ENCODE measurements around the gene ARHGAP25.

Gene ARHGAP25

DNA sequence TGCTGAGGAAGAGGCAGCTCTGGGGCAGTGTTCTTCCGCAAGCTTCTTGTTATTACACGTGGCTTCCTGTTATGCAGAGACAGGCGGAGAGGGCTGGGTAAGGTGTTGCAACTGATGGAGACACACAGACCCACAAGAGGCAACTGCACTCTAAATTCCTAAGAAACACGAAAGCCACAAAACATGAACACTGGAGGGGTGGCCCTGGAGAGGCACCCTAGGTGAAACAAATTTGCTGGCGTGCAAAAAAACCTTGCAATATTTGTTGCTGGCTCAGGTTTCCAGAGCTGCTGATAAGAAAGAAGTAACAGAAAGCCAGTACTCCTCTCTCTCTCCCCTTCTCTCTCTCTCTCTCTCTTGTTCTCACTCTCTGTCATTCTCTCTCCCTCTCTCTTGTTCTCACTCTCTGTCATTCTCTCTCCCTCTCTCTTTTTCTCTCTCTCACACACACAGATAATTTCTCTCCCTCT, 31.8 kb downstream of the ARHGAP25 start:
- H3K4me3 ChIP-seq (ENCODE audit: low read length), result no peak overlapping the region
- DNase-seq (ENCODE audit: low read depth), result peak; percentile 42
- TF ChIP-seq, protein P1, sequence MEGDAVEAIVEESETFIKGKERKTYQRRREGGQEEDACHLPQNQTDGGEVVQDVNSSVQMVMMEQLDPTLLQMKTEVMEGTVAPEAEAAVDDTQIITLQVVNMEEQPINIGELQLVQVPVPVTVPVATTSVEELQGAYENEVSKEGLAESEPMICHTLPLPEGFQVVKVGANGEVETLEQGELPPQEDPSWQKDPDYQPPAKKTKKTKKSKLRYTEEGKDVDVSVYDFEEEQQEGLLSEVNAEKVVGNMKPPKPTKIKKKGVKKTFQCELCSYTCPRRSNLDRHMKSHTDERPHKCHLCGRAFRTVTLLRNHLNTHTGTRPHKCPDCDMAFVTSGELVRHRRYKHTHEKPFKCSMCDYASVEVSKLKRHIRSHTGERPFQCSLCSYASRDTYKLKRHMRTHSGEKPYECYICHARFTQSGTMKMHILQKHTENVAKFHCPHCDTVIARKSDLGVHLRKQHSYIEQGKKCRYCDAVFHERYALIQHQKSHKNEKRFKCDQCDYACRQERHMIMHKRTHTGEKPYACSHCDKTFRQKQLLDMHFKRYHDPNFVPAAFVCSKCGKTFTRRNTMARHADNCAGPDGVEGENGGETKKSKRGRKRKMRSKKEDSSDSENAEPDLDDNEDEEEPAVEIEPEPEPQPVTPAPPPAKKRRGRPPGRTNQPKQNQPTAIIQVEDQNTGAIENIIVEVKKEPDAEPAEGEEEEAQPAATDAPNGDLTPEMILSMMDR (conservative IDR thresholded peaks at IDR 0.05; ENCODE audit: low read length), result no peak

DNA sequence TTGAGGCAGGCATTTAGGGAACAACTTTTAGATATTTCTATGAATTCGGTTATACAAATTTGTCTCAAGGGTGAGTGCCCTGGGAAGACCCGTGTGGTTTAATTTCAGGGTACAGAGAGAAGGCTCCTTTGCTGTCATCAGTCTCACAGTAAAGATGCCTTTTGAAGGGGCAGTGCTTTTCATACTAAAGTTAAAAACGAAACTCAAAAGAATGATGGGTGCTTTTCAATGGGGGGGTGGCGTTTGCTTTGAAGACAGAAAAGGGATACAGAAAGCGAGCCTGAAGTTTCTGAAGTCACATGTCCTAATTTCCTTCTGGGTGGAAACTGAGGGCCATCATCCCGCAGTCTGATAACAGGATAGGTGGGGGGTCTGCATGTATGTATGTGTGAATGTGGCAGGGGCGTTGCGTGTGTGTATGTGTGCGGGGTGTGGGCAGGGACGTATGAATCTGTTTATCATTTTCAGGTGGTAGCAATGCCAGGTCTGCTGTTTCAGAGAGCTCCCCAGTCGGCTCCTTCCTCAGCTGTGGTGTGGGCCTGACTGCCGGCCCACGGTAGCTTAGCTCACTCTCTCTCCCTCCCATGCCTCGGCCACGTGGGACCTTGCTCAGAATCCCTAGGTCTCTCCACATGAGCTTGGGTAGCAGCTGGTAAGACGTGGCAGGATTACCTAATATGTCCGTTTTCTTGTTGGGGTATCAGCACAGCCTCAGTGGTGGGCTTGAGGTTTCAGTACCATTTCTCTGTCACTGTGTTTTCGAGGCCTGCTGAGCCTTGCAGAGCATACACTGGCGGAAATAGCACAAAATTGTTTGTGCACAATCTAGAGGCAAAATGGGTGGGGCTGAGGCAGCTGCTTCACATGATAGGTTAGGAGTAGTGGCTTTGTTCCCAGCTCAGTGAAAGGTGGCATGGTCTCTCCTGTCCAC, 32.7 kb downstream of the ARHGAP25 start:
- TF ChIP-seq, protein P1 (conservative IDR thresholded peaks at IDR 0.05; ENCODE audit: low read length), result no peak
- no peak overlapping the region for H3K4me3 ChIP-seq (ENCODE audit: low read length)
- DNase-seq (ENCODE audit: low read depth), result no peak

GRCh38 chr2:68767996-68768395, 33.4 kb downstream of the ARHGAP25 start:
- H3K4me3 ChIP-seq (ENCODE audit: low read length), result no peak overlapping the region
- DNase-seq (ENCODE audit: low read depth), result no peak
- TF ChIP-seq, protein P1 (conservative IDR thresholded peaks at IDR 0.05; ENCODE audit: low read length), result no peak

GRCh38 chr2:68768461-68768860, 33.9 kb downstream of the ARHGAP25 start:
- TF ChIP-seq, protein P1 (conservative IDR thresholded peaks at IDR 0.05; ENCODE audit: low read length), result no peak
- no peak overlapping the region for H3K4me3 ChIP-seq (ENCODE audit: low read length)
- DNase-seq (ENCODE audit: low read depth), result no peak

- TF ChIP-seq, protein P1 (conservative IDR thresholded peaks at IDR 0.05; ENCODE audit: low read length), result no peak
- no peak overlapping the region for H3K4me3 ChIP-seq (ENCODE audit: low read length)
- no peak for DNase-seq (ENCODE audit: low read depth)
These were observed 34.3 kb downstream of the ARHGAP25 start for GRCh38 chr2:68768951-68769350.

DNA sequence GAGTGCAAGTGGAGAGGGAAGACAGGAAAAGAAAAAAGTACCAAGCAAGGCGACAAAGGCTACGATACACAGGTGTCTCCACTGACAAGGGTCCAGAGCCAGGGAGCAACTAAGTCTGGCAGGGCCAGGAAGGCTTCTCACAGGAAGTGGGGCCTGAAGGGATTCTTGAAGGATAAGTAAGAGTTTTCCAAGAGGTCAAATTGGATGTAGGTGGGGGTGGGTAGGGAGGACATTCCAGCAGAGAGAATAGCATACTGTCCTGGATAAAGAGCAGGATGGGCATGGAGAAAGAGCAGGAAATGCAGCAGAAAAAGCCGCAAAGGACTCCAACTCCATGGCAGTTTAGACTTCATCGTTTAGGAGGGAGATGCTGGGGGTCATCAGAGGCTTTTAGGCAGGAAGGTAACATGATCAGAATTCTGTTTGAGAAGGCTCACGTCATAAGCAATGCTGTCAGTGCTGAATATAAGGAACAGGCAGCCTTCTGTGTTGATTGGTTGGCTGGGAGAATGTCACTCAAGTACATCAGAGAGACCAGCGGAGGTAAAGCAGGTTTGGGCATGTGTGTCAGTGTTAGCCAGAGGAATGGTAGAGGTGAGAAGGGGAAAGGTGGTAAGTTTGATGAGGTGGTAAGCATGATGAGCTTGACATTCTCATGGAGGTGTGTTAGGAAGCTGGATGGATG, 35.1 kb downstream of the ARHGAP25 start:
- TF ChIP-seq, protein P1 (conservative IDR thresholded peaks at IDR 0.05; ENCODE audit: low read length), result no peak
- no peak for DNase-seq (ENCODE audit: low read depth)
- no peak overlapping the region for H3K4me3 ChIP-seq (ENCODE audit: low read length)

All from AG10803 (cell line).